GM18517 (cell line): ENCODE results near the gene ARFRP1.

ENCODE experiments used
- ATAC-seq: cut with Tn5 transposase; IDR thresholded peaks from one replicate; pipeline ENCODE4 v1.9.1; 2021; ENCODE audit warnings: mild to moderate bottlenecking, moderate library complexity; ENCODE audit not compliant: unreplicated experiment

ARFRP1 gene

DNA sequence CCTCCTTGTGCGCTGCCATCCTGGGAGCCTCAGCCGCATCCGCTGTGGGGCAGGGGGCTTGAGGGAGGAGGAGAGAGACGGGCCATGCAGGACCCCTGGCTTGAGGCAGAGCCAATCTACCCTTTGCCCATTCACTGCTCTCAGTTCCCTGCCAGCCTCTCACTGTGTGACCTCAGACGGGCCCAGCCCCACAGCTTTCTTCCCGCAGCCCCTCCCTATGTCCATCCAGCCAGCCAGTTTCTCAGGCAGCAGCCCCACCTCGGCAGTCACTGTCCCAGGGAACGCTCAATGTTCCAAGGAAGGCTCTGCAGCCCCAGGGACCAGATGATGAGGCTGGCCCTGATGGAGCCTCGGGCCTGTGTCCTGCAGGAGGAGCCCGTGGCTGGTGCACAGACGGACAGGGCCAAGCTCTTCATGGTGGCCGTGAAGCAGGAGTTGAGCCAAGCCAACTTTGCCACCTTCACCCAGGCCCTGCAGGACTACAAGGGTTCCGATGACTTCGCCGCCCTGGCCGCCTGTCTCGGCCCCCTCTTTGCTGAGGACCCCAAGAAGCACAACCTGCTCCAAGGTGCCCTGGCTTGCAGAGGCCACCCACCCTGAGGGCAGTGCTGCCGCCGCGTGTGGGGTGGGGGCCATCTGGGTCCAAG is 15.2 kb downstream of the ARFRP1 start:
- no peak for ATAC-seq

DNA sequence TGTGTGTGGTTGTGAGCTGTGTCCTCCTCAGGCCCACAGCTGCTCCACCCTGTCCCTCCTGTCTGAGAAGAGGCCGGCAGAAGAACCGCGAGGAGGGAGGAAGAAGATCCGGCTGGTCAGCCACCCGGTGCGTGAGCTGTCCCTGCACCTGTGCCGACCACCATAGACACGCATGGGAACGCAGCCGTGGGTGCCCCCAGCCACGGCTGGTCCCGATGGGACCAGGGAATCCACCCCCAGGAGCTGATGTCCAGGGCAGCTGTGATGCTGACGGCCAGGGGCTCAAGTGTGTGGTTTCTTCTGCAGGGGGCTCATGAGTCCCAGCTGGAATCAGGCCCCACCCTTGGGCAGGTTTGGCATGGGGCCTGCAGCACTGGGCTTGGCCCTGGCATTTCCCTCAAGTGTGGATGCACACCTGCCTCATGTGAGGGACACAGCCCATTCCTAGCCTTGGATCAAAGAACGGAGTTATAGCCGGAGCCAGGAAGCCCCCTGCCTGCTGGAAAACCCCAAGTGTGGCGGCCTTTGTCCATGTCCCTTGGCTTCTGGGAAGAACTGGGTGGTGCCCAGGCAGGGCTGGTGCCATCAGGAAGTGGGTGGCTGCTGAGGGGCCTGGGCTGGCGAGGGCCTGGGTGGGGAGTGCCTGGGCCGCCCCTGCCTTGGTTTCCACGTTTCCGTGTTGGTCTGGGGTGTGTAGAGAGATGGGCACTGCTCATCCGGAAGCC is 15.9 kb downstream of the ARFRP1 start:
- no peak for ATAC-seq

DNA sequence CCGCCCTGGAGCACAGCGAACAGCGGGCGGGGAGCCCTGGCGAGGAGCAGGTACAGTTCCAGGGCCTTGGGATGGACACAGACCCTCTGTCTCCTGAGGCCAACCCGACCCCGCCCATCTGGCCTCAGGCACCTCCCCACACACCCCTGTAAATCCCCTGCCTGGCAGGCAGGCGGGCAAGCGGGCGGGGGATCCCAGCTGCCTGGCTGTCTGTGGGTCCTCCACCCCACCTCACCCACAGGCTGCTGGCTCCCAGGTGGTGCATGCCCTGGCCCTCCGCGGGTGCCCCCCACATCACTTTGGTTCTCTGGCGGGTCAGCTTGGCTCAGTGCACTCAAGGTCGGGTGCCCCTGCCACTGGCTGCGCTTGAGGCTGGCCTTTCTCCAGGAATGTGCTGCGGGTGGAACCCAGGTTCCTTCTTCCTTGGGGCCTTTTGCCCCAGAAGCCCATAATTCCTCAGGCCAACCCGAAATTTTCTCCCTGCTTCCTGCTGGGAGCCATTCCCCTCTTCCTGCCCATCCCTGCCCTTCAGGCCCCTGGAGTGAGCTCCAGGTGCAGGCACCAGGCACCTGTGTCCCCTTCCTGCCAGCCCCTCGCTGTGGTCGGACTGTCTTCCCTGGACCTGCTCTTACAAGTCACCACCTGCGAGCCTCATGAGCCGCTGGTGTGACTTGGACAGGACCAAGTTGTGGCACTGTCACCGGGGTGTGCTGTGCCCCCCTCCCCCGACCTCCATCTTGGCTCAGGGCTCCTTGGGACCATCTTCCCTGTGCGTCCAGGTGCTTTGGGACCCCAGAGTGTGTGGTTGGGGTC is 16.7 kb downstream of the ARFRP1 start:
- no peak for ATAC-seq

DNA sequence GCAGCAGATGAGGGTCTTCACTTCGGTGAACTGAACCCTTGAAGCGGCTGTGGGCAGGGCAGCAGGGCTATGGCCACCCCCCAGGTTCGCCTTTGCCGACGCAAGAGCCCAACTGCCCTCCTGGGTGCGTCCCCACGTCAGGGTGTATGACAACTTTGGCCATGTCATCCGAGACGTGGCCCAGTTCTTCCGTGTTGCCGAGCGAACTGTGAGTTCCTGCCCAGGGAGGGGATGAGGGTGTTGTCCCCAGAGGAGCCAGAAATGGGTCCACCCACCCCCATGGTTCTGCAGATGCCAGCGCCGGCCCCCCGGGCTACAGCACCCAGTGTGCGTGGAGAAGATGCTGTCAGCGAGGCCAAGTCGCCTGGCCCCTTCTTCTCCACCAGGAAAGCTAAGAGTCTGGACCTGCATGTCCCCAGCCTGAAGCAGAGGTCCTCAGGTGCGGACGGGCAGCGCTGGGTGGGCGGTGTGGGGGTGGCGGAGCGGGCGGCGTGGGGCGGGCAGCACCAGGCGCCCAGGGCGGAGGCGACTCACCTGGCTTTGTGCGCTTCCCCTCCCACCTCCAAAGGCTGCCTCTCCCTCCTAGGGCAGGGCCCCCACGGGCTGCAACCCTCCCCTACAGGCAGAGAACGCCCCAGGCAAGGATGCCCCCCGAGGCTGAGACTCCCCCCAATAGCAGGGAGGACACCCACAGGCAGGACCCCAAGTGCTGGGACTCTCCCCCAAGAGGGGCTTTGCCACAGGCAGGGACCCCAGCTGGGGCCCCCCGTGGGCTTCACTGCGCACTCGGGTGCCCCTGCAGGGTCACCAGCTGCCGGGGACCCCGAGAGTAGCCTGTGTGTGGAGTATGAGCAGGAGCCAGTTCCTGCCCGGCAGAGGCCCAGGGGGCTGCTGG is 17.5 kb downstream of the ARFRP1 start:
- ATAC-seq: no peak

DNA sequence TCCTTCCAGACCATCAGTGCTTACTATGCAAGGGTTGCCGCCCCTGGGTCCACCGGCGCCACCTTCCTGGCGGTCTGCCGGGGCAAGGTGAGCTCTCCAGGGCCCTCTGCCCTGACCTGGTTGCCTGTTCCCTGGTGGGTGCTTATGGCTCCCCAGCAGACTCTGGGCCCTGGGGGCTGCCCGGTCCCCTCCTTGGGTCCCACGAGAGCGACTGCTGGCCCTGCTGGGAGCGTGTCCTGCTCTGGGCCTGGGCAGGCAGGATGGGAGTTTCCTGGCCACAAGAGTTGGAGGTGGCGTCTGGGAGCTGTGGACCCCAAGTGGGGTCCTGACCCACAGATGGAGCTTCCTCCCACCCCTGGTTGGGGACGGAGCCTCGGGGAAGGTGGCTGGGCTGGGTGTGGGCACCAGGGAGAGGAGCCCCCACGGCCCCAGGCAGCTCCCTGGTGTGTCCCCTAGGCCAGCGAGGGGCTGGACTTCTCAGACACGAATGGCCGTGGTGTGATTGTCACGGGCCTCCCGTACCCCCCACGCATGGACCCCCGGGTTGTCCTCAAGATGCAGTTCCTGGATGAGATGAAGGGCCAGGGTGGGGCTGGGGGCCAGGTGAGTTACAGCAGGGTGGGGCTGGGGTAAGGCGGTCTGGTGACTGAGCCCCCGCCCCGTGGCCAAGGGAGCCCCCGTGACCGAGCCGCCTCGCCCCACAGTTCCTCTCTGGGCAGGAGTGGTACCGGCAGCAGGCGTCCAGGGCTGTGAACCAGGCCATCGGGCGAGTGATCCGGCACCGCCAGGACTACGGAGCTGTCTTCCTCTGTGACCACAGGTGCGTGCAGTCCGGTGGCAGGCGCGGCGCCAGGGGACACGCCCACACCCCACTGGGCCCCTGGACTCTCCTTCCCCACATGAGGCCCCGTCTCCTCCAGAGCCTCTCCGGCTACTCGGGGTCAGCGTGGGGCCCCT is 18.5 kb downstream of the ARFRP1 start:
- ATAC-seq: no peak

DNA sequence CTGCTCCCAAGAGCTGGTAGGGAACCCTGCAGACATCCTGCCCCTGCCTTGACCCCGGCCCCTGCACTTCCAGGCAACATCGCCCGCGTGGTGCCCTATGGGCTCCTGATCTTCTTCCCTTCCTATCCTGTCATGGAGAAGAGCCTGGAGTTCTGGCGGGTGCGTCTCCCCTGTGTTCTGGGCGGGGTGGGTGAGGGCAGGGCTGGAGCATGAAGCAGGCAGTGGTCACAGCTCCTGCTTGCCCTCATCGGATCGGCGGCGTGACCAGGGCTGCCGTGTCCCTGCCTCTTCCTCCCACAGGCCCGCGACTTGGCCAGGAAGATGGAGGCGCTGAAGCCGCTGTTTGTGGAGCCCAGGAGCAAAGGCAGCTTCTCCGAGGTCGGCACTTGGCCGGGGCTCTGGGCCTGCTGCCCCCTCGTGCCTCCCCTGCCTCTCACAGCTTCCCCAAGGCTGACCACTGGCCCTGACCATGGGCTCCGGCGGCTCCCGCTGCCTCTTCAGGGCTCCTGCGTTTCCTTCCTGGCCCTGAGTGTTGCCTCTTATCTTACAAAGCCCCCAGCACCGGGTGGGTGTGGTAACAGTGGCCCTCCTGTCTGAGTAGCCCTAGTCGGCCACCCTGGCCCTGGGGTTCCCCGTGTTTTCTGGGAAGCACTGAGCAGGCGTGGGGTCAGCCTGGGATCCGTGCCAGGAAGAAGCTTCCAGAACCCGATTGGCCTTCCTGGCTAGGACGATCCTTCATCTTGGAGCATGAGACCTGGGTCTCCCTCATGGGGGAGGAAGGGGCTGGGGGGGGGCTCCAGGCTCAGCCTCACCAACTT is 19.3 kb downstream of the ARFRP1 start:
- ATAC-seq: no peak

DNA sequence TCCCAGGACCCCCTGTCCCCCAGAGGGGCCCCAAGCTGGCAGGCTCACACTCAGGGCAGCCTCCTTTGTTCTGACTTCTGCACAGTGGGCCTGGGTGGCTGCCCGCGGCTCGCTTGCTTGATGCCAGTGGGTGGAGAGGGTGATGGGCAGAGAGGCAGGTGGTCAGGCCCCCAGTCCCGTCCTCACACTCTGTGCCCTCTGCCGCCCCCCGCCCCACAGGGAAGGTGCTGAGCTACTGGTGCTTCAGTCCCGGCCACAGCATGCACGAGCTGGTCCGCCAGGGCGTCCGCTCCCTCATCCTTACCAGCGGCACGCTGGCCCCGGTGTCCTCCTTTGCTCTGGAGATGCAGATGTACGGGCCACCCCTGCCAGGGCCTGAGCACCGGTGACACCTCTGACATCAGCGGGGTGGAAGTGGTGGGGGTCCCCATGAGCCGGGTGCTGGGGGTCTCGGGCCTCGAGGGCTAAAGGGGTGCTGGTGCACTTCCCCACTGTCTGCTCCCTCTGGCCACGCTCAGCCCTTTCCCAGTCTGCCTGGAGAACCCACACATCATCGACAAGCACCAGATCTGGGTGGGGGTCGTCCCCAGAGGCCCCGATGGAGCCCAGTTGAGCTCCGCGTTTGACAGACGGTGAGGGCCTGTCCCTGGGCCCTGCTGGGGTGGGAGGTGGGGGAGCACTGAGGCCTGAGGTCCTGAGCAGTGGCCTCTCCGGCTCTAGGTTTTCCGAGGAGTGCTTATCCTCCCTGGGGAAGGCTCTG is 20.2 kb downstream of the ARFRP1 start:
- ATAC-seq: no peak

DNA sequence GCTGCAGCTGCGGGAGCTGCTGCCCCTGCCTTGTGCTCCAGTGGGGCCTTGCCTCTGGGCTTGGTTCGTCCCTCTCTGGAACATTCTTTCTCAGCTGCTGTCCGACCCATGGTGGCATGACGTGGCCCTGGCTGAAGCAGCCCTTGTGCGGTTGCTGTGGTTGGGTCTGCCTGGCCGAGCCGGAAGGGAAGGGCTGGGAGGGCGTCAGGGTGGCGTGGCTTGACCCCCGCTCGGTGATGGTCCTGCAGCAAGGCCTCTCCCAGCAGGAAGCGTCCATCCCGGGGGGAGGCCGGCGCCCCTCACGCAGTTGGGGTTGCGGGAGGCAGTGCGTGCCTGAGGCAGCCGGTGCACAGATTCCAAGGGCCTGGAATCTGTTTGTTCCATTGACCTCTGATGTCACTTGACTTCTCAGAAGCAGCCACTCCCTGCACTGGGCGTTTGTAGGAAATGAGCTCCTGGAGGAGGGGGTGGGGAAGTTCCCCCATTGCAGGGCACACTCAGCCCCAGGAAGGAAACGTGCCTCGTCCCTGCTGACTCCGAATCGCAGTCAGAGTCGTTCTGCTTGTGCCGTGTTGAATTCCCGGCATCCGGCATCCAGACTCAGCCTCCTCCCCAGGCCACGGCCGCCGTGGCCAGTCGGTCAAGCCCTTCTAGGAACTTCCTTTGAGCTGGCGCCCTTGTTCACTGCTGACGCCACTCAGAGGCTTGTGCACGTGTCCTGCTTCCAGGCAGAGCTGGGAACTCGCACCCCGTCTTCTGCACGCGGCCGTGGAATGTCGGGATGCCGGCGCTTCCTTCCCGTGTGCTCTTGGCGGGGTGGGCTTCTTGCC is 21.1 kb downstream of the ARFRP1 start:
- no peak for ATAC-seq

DNA sequence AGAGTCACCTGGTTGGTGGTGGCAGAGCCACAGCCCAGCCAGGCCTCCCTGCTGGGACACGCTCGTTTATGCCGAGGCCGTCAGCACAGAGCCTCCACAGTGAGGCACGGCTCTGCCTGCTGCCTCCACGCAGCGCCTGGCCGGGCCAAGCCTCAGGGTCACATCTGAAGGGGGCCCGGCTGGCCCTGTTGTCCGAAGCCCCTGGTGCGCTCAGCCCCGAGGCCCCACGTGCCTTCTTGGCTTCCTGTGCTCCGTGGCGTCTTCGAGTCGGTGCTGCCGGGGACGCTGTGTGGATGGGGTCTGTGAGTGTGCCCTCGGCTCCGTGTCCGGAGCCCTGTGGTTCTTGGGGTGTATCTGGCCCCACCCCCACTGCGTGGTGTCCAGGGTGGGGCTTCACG is 21.7 kb downstream of the ARFRP1 start:
- ATAC-seq: no peak

DNA sequence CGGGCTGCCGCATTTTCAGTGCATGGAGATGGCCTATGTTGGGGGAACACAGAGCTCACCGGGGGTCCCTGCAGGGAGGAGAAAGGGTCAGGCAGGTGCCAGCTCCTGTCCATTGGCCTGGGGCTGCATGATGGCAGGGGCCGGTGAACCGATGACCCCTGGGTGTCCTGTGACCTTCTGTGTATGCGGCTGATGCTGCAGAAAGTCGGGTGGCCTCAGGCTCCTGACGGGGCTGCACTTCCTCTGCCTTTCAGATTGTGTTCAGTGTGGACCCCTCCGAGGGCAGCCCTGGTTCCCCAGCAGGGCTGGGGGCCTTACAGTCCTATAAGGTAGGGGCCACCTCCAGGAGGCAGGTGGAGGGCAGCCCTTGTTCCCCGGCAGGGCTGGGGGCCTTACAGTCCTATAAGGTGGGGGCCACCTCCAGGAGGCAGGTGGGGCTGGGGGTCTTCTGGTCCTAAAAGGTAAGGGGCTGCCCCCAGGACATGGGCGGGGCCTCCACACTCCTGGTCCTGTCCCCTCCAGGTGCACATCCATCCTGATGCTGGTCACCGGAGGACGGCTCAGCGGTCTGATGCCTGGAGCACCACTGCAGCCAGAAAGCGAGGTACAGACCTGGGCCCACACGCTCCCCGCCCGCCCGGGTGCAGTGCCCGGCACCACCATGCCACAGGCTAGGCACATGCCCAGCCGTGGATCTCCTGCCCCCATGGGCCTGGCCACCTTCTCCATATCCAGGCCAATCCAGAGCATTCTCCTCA is 22.3 kb downstream of the ARFRP1 start:
- no peak for ATAC-seq

DNA sequence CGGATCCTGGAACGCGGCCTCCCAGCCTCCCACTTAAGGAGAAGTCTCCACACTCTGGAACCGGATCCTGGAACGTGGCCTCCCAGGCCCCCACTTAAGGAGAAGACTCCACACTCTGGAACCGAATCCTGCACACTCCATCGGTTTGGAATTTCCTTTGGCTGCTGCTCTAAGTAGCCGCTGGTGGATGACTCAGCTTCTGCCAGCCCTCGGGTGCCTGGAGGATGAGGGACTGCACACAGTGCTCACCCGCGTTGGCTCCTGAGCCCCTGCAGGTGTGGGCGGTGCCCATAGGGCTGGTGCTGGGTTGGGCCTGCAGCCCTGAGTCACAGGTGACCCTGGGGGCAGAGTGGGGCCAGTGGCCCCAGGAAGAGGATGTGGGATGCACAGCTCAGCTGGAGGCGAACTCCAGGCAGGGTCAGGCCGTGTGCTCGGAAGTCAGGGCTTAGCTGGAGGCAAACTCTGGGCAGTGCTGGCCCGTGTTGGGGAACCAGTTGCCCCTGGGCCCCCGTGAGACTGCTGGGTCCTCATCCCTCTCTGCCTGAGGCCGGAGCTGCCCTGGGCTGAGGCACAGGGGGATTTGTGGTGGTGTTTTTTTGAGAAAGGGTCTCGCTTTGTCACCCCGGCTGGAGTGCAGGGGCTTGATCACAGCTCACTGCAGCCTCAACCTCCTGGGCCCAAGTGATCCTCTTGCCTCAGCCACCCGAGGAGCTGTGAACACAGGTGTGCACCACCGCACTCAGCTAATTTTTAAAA is 25.2 kb downstream of the ARFRP1 start:
- ATAC-seq: no peak

DNA sequence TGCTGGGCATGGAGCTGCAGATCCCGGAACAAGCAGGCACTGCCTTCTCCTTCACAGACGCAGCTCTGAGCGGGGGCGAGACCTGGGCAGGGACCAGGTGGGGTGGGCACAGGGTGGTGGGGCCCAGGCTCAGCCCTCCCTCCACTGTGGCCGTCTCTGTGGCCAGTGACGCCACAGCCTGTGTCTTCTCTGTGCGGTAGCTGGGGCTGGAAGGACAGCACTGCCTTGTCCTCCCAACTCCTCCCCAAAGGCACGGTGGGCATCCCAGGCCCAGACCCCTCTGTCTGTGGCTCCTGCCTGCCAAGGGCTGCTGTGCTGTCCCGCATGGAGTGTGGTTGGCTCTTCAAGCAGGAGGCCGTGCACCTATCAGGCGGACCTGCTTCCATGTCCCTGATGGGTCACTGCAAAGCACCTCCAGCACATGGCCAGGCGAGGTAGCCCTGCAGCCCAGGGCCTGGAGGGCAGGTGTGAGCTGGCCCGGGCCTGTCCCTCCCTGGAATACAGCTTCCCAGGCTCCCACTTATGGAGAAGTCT is 26.1 kb downstream of the ARFRP1 start:
- ATAC-seq: no peak

DNA sequence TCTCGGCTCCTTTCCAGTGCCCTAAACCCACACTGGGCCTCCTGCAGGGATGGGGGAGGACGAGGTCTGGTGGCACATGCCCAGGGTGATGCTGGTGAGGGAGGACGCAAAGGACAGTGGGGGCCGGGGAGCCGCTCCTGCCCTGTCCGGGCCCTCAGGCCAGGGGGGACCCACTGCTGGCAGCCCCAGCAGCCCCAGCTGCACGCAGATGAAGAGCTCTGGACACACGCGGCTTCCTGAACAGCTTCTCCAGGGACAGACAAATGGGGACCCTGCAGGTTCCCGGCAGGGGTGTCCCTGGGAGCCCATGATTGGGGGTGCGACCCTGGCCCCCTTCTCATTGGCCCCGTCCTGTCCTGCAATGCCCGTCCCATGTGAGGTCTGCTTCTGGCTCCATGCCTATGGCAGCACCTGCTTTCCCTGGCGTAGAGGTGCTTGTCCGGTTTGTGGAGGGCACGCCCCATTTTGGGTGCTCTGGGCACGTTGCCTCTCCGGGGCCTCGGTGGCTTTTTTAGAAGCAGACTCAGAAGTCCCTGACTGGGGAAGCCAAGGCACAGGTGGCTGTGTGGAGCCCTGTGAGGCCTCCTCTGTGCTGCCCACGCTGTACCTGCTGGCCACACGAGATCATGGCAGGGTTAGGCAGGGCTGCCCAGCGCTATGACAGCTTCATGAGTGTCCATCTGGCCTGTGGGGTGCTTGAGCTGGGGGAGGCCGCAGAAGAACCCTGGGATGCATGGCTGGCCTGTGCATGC is 26.7 kb downstream of the ARFRP1 start:
- ATAC-seq: no peak

DNA sequence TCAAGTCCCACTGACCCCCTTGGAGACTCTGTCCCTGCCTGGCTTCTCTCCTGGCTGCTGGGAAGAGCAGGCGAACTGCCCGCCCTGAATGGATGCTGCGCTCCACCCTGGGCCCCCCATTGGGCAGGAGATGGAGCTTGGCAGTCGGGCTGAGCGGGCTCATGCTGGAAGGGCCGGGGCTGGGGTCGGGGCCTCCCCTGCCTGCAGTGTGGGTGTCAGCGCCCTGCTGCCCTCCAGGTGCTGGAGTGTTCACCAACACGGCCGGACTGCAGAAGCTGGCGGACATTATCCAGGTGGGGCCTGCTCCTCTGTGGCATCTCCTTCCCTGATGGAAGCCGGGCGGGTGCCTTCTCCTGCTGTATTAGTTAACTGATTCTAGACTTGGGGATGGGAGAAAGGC is 27.3 kb downstream of the ARFRP1 start:
- no peak for ATAC-seq

DNA sequence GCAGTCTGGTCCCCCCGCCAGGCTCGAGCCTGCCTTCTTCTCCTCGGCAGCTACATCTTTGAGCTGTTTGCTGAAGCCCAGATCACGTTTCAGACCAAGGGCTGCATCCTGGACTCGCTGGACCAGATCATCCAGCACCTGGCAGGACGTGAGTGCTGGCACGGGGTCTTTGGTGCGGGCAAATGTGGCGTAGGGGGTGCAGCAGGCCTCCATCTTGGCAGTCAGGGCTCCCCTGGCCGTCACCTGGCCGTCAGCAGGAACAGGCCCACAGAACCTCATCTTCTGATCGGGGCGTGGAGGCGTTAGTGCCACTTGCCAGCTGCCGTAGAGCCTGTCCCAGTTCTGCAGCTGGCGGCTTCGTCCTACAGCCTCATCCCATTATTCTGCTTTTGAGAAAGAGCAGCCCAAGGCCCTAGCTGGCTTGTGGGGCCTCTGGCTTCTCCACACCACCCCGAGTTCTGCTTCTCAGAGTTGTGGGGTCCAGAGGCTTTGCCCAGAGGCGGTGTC is 27.9 kb downstream of the ARFRP1 start:
- no peak for ATAC-seq
